GM21786 (cell line): ENCODE results near the gene CLEC2L.
"Not testable (repeated sequence)": the region's sequence is repeated elsewhere in the genome, so short reads cannot be mapped to it uniquely, and the experiment has no call there.

Experiments
- ATAC-seq: cut with Tn5 transposase; IDR thresholded peaks from one replicate; pipeline ENCODE4 v1.9.1; 2021; ENCODE audit not compliant: unreplicated experiment

CLEC2L gene

GRCh38 chr7:139553991-139554700 lies 30.7 kb downstream of the CLEC2L start:
- ATAC-seq: not testable (repeated sequence)

- ATAC-seq: no peak
Measured at GRCh38 chr7:139557857-139558581, 34.5 kb downstream of the CLEC2L start.

DNA sequence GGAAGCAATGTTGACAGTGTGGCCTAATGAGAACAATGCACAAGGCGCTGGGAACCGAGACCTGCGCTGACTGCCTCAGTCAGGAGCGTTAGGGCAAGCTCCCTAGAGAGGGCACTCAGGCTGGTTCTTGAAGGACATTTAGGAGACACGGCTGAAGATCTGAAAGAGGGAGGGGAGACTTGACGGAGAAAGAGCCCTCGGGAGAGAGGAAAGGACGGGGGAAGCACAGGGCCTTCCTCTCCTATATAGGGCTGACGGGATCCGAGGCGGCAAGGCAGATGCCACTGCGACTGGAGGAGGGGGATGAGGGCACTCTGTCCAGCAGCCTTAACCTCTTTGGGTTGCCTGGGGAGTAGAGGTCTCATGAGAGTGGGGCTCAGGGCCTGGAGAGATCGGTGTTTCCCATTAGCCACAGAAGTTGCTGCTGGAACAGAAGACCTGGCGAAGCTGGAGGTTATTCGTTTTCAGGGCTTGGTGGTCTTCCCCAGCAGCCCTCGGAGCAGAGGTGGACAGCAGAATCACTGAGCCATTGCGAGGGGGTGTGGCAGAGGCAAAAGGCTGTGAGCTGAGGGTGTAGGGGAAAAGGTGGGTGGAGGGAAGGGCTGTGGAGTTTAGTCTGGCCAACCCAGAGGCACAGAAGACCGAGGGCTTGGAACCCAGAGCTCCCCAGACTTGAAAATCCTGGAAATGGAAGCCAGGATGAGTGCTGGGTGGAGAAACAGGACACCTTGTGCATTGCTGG lies 36.0 kb downstream of the CLEC2L start:
- ATAC-seq: no peak

GRCh38 chr7:139560199-139560598 lies 36.7 kb downstream of the CLEC2L start:
- ATAC-seq: no peak

GRCh38 chr7:139560678-139561077 lies 37.2 kb downstream of the CLEC2L start:
- ATAC-seq: no peak

GRCh38 chr7:139562491-139562890 lies 39.0 kb downstream of the CLEC2L start:
- ATAC-seq: no peak

GRCh38 chr7:139562961-139563565 lies 39.6 kb downstream of the CLEC2L start:
- no peak for ATAC-seq

- no peak for ATAC-seq
Measured at GRCh38 chr7:139563856-139564255, 40.4 kb downstream of the CLEC2L start.

DNA sequence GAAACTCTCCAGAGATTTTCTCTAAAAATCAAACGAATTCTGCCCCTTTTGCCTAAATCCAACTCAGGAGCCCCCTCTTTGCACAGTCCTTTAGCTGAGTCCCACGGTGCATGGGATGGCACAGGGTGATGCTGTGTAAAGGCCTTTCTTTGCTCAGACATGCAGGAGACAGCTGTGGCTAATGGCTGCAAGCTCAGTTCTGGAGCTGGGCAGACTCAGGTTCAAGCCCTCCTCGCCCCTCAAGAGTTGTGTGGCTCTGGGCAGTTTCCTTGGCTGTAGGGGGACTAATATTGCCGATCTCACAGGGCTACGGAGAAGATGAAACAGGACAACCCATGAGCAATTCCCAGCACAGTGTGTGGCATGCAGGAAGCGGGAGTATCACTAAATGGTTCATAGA lies 42.6 kb downstream of the CLEC2L start:
- ATAC-seq: no peak

DNA sequence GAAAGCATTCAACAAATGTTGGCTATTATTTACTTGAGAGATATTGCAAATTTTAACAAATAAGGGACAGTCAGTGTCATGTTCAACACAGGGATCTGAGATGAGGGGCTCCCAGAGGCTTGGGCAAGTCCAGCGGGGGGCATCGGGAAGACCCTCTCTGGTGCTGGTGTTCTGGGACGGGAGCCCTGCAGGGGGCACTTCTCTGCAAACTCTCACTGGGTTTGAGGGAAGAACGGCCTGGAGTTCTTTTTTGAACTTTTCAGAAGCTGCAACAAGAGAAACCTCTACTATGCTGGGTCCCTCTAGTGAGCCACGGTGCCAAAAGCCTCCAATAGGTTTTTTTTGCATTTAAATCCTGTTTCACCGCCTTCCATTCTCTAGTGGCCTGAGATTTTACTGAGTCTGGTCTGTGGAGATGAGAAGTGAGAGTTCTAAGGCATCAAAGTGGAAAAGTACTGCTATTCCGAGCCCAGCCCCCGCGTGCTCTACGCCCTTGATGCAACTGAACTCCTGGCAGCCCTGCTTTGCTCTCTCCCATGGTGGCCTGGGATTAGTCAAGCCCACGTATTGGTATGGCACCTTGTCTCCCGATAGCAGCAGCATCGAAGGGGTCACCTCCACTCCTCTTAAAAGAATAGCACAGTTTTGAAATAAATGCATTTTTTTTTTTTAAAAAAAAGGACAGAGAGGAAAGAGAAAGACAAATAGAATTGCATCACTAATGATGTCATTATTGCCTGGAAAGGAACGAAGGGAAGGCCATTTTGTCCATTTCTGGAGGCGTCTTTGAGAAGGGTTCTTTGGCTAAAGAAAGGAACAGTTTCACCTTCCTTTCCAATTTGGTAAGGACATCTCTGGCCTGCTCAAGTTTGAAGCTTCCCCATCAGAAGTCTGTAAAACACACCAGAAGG lies 43.5 kb downstream of the CLEC2L start:
- no peak for ATAC-seq

GRCh38 chr7:139567647-139568345 lies 44.3 kb downstream of the CLEC2L start:
- ATAC-seq: no peak

GRCh38 chr7:139568346-139568675 lies 44.8 kb downstream of the CLEC2L start:
- no peak for ATAC-seq

GRCh38 chr7:139568813-139569490 lies 45.5 kb downstream of the CLEC2L start:
- no peak for ATAC-seq

GRCh38 chr7:139570119-139570518 lies 46.6 kb downstream of the CLEC2L start:
- no peak for ATAC-seq

DNA sequence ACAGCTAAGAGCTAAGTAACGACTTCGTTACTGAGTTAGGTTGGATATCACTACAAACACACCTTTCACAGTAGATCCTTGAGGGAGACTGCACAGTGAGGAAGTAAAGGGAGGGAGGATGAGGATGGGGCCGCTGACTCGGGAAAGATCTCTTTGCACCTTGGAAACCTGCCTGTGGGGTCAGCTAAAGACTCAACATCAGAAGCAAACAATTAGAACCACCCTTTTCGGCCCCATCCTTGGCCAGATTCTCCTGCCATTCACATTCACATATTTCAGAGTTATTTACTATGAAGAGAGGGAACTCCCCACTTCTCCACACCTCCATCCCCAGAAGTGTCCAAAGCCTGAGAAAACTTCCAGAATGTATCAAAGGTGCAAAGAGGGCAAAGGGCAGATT lies 47.1 kb downstream of the CLEC2L start:
- ATAC-seq: no peak

DNA sequence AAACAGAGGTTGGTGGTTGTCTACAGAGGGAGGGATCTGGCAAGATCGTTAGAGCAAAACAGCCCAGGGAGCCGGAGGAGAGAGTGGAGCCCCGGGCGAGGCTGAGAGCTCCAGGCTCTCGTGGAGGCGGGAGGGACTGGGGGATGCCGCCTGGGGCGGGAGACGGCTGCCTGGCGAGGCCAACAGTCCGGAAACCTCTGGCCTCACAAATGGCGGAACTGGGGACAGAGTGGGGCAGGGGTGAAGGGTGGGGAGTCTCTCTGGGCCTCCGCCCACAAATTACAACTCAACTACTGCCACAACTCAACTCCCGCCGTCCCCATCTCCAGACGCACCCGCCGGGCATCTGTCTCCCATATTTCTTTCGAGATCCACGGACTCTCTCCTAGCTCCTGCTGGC lies 47.7 kb downstream of the CLEC2L start:
- ATAC-seq: no peak

DNA sequence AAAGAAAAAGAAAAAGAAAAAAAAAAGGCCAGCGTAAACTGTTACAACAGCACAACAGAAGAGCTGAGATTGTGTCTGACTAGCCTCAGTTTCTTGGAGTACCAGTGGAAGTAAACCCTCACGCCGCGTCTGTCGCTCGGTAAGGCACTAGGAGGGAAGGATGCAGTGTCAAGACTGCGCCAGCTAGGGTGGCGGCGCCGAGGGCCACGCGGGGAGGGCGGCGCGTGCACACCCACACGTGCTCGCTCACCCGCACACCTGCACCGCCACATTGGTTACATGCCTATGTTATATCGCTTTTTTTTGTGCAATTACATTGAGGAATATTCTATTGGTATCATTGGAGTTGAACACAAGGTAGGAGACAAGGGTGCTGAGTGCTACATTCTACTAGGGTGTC lies 48.2 kb downstream of the CLEC2L start:
- no peak for ATAC-seq

DNA sequence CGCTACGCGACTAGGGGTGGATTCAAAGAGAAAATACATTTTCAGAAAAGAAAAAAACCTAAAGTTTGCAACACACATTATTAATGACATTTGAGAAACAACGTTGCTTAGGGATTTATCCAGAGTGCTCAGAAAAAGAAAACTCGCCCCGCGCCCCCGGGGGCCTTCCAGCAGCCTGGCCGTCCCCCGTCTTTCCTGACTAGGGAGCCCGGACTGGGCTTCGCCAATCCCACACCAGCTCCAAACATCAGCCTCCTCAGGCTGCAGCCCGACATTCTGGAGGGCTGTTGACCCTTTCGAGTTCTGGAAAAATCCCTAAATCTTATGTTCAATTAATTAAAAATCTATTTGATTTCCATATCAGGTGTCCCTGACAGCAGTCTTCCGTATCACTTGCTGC lies 48.6 kb downstream of the CLEC2L start:
- no peak for ATAC-seq

DNA sequence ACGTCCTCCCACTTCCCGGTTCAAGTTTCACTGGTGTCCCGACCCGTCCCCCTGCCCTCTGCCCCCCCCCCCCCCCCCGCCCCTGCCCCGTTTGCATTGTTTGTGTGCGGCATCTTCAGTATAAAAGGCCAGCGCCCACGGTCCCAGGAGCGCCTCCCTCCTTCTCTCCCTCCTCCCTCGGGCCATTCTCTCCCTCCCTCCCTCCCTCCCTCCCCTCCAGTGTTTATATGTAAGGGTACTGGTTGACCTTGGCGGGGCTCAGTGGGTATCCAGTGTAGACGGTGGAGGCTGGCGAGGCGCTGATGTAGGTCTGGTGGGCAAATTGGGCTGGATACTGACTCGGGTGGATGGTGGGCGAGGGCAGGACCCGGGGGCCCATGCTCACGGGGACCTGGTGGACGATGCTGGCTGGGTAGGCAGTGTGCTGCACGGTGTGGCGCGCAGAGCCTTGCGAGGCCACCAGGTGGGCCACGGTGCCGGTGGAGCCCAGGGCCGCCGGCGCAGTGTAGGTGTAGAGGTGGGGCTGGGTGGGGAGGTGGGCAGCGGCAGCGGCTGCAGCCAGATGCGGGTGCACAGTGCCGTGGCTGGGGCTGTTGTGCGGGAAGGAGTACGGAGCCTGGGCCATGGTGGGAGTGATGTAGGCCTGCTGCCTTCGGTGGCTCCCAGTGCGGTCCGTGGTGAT lies 49.4 kb downstream of the CLEC2L start:
- no peak for ATAC-seq
